ENCODE measurements around the gene TLCD4.
"Not testable (repeated sequence)": the region's sequence is repeated elsewhere in the genome, so short reads cannot be mapped to it uniquely, and the experiment has no call there.

Gene TLCD4, protein sequence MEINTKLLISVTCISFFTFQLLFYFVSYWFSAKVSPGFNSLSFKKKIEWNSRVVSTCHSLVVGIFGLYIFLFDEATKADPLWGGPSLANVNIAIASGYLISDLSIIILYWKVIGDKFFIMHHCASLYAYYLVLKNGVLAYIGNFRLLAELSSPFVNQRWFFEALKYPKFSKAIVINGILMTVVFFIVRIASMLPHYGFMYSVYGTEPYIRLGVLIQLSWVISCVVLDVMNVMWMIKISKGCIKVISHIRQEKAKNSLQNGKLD

DNA sequence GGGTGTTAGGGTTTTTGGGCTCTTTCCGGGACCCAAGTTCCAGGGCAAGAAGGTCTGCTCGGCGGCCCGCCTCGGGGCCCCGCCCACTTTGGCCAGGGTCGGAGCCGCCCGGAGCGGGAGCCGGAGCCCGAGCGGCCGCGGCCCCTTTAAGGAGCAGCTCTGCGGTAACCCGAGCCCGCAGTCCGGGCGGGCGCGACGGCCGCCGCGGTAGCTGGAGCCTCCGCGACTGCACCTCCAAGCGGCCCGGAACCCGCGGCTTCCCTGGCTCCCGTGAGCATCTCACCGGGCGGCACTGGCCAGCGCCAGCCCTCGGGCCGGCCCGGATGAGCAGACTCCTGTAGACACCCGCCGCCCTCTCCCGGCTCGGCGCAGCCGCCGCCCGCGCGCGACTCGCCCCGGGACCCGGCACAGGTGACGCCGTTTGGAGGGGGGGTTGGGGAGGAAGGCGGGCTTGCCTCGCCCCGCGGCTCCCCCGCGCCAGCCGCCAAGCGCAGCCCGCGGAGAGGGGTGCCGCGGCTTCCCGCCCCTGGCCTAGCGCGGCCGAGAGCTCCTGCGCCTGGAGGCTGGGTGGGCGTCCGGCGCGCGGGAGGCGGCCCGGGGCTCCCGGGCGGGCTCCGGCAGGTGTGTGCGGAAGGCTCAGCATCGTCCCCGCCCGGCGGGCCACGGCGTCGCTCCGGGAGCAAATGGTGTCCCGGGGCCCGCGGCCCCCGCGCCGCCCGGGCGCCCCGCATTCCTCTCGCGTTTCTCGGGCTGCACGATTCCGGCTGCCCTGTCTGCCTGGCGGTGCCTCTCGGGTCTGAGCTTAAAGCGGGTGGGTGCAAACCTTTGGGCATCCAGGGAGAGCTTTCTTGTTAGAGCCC is at the start of gene TLCD4:
TLCD4 (plus strand) TSS at position 149 of the 860 bp plus-strand sequence. CDS start 26,547 bp downstream, outside the sequence.
- peak; percentile 29 to 37 for DNase-seq

DNA sequence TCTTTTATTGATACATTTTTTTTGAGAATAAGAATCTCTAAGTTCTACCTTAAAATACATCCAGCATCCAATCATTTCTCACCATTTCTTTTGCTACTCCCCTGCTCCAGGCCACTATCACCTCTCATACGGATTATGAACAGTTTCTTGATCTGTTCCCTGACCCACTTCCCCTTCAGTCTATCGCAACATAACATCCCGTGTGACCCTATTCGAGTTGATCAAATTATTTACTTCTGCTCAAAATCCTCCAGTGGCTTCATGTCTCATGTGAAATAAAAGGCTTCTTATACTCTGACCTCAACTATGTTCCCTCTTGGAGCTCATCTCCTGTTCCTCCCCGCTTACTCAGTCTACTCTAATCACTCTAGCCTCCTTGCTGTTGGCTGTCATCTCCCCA is 49.6 kb upstream of the TLCD4 start:
- DNase-seq: no peak

DNA sequence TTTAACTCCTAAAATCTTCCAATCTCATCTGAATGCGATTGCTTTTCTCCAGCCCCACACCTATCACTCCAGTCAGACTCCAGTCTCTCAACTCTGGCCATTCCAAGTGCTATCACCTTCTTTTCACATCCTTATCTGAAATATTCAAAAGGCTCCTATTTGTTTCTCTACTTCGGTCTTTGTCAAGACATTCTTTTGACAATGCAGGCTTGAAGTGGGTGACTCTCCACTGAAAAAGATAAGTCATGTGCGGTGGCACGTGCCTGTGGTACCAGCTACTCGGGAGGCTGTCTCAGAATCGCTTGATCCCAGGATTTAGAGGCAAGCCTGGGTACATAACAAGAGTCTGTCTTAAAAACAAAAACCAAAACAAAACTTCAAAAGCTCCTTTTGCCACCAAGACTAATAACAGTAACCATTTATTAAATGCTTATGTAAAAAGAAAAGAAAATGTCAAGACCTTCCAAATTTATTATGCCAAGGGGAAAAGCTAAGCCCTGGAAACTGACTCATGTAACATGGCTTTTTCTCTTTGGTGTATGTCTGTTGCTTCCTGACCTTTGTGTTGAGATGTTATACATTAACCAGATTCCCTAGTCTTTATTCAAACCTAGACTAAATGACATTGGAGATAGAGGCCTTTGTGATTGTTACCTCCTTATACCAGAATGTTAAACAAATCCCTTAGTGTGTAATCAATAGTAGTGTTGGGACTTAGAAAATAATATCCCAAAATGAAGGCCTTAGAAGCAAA is 48.0 kb upstream of the TLCD4 start:
- no peak for DNase-seq

DNA sequence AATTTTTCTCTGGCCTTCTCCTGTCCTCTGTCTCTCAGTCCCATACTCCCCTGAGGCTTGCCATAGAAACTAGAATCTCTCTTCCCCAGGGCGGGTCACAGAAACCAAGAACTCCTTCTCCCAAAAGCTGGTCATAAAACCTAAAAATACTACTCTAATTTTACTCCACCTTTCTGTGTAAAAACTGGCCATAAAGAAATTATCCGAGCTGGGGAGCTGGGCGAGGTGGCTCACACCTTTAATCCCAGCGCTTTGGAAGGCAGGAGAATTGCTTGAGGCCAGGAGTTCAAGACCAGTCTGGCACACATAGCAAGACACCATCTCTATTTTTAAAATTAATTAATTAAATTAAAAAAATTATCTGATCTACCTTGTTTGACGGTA is 47.5 kb upstream of the TLCD4 start:
- no peak for DNase-seq

DNA sequence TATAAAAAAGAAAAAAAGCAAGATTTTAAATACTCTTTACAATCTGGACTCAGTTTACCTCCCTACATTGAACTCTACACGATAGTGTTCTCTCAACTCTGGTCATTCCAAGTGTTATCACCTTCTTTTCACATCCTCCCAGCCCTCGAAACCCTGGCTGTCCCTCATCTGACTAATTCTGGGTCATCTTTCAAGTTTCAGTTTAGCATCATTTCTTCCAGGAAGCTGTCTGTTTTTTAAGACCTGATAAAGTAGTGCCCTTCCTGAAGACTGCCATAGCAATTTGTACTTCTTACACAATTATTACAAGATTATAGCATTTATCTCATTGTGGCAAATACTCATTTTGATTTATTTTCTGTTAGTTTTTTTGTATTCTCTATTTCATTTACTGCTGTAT is 45.6 kb upstream of the TLCD4 start:
- DNase-seq: no peak

DNA sequence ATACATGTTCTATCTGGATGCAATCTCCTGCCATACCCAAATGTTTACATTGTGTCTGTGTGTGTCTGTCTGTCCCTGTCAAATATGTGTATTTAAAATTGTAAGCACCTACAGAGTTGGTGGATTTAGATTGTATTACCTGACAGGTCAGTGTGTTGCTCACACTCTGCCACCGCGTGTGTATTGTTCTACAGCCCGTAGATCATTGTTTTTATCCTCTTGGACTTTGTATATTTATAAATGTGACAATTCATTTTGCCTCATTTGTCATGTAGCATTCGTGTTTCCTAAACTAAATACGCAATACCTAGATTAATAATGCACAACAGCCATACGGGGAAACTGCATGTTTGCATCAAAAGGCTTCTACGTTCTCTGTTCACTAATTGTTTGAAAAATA is 45.0 kb upstream of the TLCD4 start:
- DNase-seq: no peak

DNA sequence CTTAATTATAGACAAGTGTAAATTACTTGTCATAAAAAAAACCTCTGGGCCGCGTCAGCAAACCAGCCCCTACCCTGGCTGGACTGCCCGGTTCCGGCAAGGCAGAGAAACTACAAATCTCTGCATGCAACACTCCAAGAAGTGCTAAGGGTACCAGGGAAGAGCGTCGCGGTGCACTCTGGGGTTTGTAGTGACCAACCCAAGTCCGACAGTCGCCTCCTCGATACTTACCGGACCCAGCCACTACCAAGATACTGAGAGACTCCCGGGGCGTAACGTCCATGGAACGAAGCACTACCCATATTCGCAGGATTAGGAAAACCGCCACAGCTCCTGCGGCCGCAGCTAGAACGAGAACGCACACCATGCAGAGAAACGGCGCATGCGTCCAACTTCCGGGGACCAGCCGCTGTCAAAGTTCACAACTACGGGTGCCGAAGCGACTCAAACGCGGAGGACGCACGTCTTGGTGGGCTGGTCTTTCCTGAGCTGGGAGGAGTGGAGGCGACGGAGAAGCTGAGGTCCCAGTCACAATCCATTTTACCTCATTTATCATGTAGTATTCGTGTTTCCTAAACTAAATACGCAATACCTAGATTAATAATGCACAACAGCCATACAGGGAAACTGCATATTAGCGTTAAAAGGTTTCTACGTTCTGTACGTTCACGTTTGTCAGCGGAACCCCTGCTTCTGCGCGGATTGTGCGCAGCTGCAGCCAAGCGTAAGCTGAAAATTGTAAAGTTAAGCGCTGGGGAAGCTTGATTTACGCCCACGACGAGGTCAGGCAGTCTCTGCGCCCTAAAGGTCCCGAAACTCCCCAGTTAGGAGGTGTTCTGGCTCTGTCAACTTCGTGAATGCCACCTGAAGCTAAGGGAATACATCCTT is 44.4 kb upstream of the TLCD4 start, which contains the start of gene ALG14:
ALG14 (minus strand) TSS at position 420 of the 888 bp plus-strand sequence; CDS start at position 367, 53 bp downstream.
- peak; percentile 90 to 91 for DNase-seq

DNA sequence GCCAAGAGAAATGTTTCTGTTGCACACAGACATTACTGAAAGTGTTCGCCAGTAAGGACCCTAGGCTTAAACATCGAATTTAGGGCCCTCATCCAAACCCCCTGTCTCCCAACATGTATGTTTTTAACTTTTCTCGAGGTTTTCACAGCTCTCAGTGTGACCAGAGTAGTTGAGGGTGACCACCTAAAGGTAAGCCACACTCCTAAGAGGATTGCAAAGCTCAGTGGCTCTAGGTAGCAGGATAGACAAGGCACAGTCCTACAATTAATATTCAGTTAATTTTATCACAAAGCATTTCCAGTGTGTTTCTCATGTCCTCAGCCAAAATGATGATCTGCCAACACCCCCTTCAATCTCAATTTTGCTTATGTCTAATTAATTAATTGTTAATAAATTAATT is 43.7 kb upstream of the TLCD4 start:
- no peak for DNase-seq

DNA sequence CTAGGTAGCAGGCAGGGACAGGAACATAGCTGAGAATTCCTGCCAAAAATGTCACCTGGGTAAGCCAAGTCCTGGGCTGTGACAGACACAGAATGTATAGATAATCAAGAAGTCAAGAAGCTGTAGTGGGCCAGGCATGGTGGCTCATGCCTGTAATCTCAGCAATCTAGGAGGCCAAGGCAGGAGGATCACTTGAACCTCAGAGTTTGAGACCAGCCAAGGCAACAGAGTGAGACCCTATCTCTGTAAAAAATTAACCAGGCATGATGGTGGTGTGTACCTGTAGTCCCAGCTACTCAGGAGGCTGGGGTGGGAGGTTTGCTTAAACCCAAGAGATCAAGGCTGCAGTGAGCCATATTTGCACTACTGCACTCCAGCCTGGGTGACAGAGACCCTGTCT is 41.1 kb upstream of the TLCD4 start:
- DNase-seq: no peak

DNA sequence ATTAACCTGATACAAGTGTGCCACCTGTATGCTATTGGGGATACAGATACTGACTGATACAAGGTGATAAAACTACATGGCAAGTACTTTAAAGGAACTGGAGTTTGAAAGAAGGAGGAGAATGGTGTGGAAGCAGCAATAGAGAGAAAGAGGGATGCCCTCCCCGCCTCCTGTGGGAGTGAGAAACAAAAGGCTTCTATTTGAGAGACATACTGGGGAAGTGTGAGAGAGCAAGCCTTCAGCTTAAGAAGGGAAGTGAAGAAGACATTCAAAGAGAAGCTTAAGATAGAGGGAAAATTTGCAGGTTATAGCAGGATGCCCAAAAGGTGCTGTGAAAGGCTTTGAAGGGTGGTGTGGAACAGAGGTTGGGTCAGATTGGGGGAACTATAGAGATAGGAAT is 36.7 kb upstream of the TLCD4 start:
- no peak for DNase-seq

DNA sequence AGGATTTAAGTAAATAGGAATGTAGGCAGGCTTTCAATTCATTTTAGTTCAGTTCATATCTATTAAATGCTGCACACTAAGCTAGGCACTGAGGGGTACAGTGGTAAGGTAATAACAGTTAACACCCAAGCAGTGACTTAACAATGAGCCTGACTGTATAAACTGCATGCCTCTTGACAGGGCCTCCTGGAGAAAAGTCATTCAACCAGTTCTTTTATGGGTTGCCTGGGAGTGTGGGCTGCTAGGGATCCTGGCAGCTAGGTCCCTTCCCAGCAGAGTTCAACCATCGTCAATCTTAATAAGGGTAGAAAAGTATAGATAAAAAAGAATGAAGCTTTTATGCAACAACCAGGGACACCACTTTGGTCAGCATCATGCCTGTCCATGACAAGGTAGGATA is 36.3 kb upstream of the TLCD4 start:
- no peak for DNase-seq

DNA sequence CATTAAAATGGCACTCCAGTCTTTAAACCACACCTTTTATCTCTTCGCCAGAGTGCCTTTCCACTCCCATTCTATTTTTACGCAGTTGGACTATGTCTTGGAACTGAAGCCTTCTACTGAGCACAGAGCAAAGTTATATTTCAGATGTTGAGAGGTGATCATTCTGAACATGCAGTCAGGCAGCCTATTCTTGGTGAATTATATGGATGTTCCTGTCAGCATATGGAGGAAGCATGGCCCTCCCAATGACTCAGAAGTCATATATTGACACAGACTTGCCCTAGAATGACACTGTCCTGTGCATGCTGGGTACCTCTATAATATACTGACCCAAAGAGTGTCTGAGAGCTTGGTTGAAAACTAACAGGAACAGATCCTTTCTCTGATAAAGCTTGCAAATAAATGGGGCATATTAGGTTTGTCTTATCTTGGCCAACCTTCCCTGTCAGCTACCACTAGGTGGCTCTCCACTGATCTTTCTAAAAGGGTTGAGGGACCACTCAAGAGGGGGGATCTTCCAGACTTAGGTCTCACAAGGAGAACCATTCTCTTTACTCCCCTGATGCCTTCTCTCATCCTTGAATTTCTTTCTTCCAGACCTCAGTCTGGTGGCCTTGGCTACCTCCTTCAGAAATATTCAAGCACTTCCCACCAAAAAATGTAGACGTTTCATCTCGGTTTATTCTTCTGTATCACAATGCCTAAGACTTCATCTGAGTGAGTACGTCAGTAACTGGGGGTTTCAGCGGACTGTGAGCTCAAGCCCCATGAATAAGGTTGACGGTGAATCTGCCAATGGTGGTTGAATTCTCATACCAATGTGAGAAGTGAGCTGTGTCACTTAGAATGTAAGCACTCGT is 32.6 kb upstream of the TLCD4 start:
- DNase-seq: peak; percentile 2 to 6

DNA sequence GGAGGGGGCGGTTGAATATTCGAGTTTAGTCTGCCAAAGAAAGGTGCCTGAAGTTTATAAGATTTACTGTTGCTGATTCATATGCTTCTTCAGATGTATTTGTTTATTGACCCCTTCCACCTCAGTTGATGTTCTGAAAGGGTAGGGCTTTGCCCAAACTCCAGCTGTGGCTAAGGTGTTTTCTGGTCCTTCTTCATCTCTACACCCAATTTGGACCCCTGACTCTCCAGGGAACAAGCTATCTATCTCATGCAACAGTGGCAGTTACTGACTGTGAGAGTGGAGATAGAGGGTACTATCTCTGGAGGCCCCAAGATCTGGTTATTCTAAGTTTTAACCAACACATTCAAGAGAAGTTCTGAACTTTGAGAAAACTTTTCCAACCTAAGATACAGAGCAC is 31.8 kb upstream of the TLCD4 start:
- DNase-seq: no peak

DNA sequence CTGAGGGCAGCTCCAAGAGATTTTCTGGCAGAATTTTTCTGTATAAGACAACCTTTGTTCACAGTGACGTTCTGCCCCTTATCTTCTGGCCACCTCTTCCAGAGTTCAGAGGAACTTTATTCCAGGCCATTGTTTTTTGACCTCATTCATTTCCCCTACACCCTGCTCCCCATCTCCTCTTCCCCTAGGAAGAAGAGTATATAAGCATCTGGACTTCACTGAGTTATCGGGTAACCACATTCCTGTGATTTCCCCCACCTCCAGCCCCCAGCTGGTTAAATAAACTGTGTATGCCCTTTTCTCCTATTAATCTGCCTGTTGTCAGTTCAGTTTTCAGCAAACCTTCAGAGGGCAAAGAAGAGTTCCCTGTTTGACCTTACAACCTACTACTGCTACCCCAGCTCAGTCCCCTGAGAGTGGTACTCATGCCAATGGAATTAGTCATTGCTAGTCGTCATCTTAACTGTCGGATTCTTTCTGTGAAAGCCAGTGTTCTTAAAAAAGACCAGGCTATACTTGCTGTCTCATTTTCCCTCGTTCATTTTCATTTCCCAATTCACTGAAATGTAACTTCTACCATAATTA is 30.1 kb upstream of the TLCD4 start:
- no peak for DNase-seq

DNA sequence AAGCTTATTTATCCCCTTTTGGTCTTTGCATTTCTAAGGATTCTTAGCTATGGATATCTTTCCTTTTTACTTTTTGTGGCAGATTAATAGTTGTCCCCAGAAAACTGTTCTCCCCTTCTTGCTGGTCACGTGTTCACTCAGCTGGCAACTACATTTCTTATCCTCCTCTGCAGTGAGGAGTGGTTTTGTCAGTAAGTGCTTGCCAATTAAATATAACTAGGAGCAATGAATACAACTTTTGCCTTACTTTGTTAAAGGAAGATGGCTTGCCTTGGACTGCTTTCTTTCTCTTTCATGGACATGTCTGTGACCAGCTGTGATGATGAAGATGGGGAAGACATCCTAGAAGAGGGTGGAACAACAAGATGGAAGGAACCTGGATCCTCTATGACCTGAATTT is 28.9 kb upstream of the TLCD4 start:
- DNase-seq: no peak

DNA sequence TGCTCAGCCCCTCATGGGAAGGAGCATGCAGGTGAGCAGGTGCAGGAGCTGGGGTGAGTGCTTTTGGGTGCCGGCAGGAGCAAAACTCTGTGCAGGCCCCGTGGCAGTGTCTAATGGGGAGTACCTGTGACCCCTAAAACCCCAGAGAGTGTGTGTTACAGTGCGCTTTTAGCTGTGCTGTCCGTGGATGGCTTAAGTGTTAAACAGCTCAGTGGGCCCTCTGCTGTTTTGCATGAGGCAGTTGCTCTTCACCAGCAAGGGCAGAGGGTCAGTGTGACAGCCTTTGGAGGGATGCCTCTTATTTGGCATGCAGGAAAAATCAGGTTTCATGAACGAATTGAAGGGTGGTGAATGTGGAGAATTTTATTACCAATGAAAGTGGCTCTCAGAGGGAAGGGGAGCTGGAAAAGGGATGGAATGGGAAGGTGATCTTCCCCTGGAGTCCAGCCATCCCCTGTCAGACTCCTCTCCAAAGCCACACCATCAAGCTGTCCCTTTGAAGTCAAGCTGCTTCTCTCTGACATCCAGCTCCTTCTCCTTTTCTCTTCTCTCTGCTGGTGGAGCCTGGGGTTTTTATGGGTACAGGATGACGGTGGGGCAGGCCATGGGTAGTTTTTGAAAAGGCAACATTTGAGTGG is 27.4 kb upstream of the TLCD4 start:
- DNase-seq: no peak

DNA sequence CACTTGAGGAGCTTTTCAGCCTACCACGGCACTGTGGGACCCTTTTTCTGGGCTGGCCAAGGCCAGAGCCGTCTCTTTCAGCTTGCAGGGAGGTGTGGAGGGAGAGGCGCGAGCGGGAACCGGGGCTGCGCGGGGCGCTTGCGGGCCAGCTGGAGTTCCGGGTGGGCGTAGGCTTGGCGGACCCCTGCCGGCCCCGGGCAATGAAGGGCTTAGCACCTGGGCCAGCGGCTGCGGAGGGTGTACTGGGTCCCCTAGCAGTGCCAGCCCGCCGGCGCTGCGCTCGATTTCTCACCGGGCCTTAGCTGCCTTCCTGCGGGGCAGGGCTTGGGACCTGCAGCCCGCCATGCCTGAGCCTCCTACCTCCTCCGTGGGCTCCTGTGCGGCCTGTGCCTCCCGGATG is 25.9 kb upstream of the TLCD4 start:
- DNase-seq: not testable (repeated sequence)

DNA sequence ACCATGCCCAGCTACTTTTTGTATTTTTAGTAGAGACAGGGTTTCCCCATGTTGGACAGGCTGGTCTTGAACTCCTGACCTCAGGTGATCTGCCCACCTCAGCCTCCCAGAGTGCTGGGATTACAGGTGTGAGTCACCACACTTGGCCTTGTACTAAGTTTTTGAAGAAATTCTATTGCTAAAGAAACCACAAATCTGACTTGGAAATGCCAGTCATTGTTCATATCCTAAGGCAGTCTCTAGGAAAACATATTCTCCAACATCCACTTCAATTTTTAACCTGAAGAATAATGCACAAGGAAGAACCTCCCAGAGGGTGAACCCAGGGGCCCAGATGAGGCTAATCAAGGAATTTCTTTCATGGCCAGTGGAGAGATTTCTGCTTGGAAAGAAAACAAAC is 24.3 kb upstream of the TLCD4 start:
- DNase-seq: not testable (repeated sequence)

DNA sequence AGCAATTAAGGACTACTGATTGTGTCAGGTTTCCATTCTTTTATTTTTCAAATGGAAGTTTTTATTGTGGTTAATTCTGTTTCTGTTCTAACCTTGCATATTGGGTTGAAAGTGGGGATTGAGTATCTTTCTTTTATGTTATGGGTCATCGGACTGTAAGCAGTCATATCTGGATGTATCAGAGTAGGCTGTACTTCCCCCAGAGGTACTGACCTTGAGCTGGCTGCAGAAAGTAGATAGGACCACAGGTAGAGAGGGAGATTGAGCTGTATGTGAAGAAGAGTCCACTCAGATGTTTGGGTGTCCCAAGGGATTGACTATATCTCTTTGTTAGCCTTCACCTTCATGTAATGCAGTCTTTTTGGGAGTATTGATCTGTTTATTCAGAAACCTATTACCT is 23.9 kb upstream of the TLCD4 start:
- no peak for DNase-seq

DNA sequence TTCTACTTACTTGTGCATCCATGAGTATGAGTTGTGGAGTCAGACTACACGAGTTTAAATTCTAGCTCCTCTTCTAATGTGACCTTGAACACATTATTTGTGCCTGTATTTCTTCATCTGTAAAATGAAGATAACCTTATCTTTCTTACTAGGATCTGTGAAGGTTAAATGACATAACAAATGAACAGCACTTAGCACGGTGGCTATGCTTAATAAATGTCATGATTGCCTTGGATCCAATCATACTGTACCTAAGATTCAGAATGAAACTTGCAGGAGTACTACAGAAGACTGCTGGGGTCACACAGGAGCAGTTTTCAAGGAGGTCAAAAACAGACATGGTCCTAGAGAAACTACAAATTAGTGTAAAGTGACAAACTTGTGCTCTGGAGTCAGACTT is 22.2 kb upstream of the TLCD4 start:
- DNase-seq: no peak

DNA sequence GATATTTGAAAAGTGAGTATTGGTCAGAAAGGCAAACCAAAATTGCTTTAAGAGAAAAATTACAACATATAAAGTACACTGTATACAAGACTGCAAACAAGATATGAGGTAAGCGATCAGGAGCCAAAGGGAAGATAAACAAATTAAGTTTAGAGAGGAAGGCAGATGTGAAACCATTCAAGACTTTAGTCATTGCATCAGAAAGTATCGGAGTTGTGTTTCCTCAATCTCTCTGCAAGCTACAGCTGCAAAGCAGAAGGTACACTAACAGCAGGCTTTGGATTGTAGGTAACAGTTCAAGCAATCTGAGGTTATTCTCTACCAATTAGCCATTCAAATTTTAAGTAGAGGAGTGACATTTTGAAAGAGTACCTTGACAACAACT is 21.3 kb upstream of the TLCD4 start:
- DNase-seq: no peak
